Measurements from ENCODE around the gene USF1. TPM values are rescaled to one million over a fixed set of nuclear protein-coding genes. Genes with fewer than 3 reads are reported as not detected.
A peak's percentile ranks its signal among the peaks of the same experiment; 100 is the strongest.

The USF1 gene, protein sequence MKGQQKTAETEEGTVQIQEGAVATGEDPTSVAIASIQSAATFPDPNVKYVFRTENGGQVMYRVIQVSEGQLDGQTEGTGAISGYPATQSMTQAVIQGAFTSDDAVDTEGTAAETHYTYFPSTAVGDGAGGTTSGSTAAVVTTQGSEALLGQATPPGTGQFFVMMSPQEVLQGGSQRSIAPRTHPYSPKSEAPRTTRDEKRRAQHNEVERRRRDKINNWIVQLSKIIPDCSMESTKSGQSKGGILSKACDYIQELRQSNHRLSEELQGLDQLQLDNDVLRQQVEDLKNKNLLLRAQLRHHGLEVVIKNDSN
- polyA plus RNA-seq (ENCODE audit: insufficient read length in 10 of 10) = 10 to 100 TPM; 30.7 to 42.9 (median 34.0) TPM
- long read RNA-seq, donor 1, partial matches to known transcripts = 0 of 9 reads
- long read RNA-seq, donor 1, other reads (novel, unspliced or antisense) = 0 of 9 reads
- long read RNA-seq, donor 2, partial matches to known transcripts = 0 of 4 reads
- long read RNA-seq, donor 2, other reads (novel, unspliced or antisense) = 0 of 4 reads
- long read RNA-seq, donor 3 = 0 reads
- long read RNA-seq, donor 4, partial matches to known transcripts = 0 of 3 reads
- long read RNA-seq, donor 4, other reads (novel, unspliced or antisense) = 0 of 3 reads
- long read RNA-seq, donor 5, transcript USF1-203 (11 exons, 1,807 nt) = major isoform, 7 of 11 reads
- long read RNA-seq, donor 5, partial matches to known transcripts = 0 of 11 reads
- long read RNA-seq, donor 5, other reads (novel, unspliced or antisense) = 0 of 11 reads
- long read RNA-seq, donor 6, partial matches to known transcripts = 0 of 8 reads
- long read RNA-seq, donor 6, other reads (novel, unspliced or antisense) = 0 of 8 reads
- long read RNA-seq, donor 7, partial matches to known transcripts = 0 of 3 reads
- long read RNA-seq, donor 7, other reads (novel, unspliced or antisense) = 0 of 3 reads
- long read RNA-seq, donor 8, partial matches to known transcripts = 0 of 5 reads
- long read RNA-seq, donor 8, other reads (novel, unspliced or antisense) = 0 of 5 reads
- long read RNA-seq, donor 9, partial matches to known transcripts = 0 of 2 reads
- long read RNA-seq, donor 9, other reads (novel, unspliced or antisense) = 0 of 2 reads

GRCh38 chr1:161045736-161046604 lies at the start of gene USF1:
Gene USF1, minus strand, starts transcription at chr1:161045977. Its CDS starts 2,702 bp downstream, at chr1:161043275.
- peak; percentile 97 to 100 (median 97) for DNase-seq

DNA sequence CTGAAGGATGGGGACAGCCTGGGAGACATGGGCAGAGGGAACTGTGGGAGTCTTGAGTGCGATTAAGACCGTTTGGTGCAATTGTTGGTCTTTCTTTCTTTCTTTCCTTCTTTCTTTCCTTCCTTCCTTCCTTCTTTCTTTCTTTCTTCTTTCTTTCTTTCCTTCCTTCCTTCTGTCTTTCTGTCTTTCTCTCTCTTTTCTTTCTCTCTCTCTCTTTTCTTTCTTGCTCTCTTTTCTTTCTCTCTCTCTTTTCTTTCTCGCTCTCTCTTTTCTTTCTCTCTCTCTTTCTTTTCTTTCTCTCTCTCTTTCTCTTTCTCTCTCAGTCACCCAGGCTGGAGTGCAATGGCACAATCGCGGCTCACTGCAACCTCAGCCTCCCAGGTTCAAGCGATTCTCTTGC lies 49.5 kb upstream of the USF1 start:
- no peak for DNase-seq

DNA sequence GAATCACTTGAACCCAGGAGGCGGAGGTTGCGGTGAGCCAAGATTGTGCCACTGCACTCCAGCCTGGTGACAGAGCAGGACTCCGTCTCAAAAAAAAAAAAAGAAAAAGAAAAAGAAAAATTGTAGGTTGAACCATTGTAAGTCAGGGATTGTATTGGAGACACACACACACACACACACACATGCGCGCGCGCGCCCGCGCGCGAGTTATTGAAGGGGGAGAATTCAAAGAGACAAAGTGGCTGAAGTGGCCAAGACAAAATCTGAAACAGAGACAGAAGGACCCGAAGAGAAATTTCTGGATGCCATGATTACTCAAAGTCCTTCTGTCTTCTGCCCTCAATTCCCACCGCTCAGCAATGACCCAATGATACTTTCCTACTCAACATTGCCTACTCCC lies 48.7 kb upstream of the USF1 start:
- DNase-seq = no peak

- DNase-seq = no peak
Observed at GRCh38 chr1:161092621-161093028, 46.8 kb upstream of the USF1 start.

DNA sequence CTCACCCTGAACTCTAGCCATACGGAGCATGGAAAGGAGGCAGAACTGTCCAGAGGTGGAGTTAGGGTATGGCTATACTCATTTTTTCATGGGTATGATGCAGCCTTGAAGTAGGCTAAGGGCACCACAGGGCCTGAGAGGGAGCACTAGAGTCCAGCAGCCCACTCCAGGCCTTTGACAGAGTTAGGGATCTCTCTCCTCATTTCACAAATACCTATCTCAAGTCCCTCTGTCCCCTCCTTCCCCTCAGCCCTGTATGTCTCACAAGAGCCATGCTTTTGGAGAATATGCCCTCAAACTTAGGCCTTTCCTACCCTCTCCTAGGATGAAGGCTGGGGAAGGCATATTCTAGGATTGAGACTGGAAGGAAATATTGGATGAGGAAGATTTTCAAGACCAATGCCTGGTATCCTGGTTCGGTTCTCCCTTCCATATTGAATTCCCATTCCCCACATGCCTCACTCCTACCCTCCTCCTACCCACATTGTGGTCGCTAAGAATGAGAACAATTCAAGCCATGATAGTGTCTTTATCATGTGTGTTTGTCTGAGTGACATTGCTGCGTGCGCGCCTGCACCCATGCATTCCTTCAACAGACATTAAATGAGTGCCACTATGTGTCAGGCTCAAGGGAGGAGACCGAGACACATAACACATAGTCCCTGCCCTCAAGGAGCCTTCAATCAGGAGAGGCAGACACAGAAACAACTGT lies 46.2 kb upstream of the USF1 start:
- no peak for DNase-seq

- DNase-seq = no peak
Observed at GRCh38 chr1:161091093-161091492, 45.3 kb upstream of the USF1 start.

GRCh38 chr1:161090617-161091016 lies 44.8 kb upstream of the USF1 start:
- no peak for DNase-seq

GRCh38 chr1:161089938-161090337 lies 44.2 kb upstream of the USF1 start:
- no peak for DNase-seq

DNA sequence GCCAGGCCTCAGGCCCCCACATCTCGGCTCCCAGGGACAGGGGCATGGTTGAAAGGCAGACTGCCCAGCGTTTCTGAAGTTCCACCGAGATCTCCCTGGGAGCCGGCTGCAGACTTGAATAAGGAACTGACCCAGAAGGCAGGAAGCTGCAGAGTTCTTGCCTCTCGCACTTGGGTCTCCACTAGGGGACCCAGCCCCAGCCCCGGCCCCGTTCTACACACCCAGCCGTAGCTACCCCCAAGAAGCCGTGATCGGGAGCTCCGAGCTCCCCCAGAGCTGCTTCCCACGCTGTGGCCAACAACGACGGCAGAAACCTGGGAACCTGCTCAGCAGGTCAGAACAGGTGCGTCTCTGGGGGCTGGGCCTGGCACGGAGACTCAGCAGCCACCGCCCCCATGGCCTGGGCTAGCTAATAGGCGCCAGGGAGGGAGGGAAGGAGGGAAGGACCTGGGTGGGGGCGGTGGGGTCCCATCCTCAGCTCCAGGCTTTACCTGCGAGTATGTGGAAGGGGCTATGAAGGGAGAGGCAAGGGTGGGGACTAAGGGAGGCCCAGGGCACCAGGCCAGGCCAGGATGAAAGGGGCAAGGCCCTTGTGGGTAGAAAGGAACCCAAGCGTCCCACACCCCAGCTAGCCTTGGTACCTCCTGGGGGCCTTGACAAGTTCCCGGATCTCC lies 43.6 kb upstream of the USF1 start, which contains the start of gene NECTIN4:
TSS of gene NECTIN4 (minus strand) at position 308 of the 674 bp plus-strand sequence. CDS start at position 46, 262 bp downstream.
- no peak for DNase-seq

DNA sequence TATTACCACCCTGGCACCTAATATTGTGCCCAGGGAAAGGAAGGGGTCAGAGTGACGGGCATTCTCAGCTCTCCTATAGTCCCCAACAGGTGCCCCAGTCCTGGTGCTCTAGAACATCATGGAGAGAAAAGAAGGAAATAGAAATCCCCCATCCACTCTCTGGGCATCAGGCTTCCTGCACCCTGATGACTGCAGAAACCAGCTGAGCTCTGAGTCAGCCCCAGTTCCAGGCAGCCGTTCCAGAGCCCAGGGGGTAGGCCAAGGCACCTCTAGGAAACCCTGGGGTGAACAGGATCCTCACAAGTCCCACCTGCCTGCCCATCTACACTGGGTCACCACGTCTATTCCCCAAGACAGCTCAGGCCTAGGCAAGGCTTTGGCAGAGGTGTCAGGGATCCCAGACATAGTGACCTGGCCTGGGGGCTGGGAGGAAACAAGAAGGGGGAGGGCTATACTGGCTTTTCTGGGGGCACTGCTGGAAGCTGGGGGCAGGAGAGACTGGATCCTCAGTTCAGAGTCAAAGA lies 42.9 kb upstream of the USF1 start:
- DNase-seq = no peak

GRCh38 chr1:161086457-161086856 lies 40.7 kb upstream of the USF1 start:
- DNase-seq = no peak

GRCh38 chr1:161085165-161085564 lies 39.4 kb upstream of the USF1 start:
- no peak for DNase-seq

DNA sequence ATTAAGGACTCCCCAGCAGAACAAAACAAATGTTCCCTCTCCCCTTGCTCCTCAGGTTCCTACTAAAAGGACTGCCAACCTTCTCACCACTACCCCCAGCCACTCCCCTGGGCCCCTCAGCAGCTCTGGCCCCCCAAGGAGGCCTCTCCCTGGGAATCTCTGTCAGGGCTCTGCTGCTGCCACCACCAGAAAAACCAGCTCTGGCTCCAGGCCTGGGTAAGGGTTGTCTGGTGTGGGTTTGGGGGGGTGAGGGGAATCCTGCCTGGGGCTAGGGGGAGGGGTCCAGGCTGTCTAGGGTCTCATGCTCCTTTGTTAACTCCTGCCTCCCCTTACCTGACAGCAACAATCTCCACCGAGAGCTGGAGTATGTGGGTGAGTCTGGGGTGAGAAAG lies 38.8 kb upstream of the USF1 start:
- no peak for DNase-seq

DNA sequence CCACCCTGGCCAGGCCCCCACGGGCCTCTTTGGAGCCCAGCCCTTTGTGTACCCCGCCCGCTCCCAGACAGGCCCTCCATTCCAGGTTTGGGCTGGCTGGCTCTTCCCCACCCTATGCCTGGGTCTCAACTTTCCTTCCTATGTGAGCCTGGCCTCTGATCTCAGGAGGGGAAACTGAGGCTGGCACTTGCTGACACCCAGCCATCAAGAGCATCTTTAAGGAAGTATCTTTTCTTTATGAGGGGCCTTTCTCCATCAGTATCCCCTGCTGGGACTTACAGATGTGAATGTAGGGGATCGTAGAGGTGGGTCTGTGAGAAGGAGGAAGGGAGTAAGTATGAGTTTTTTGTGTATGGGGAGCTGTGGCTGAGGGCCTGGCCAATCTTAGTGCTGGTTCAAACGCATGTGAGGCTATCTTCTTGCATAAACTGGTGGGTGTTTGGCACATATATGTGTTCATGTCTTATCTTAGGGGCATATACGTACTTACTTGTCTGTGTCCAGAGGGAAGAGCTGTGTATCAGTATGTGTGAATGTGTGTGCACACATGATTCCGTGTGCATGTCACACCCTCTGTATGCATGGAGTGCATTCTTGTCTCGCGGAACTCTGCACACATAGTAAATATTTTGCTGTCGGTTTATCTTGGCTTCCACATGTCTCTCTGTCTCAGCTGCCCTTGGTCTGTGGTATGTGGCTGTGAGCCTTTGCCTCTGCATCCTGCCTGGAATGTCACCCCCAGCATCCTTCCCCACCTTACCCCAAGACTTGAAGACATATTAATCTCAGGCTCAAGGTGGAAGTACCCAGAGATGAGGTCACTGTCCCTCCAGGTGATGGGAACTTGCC lies 38.2 kb upstream of the USF1 start:
- DNase-seq = no peak

GRCh38 chr1:161082996-161083747 lies 37.4 kb upstream of the USF1 start:
- DNase-seq = peak in 1 of 3 donors; percentile 48

GRCh38 chr1:161082483-161082882 lies 36.7 kb upstream of the USF1 start:
- DNase-seq = no peak

DNA sequence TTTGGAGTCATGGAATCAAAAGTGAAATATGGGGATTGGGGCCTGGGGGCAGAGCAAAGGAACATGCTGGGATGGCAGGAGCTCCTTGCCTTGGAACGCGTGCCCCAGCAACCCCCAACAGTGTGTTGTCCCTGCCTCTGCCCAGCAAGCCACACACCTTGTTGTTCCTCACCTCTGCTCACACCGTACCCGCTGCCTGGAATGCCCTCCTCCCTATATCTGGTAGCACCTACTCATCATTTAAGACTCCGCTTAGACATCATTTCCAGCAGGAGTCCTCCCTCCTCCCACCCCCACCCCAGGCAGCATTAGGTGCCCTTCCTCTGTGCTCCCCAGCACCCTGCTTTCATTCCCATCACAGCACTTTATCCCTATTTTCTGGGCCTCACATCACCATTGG lies 35.7 kb upstream of the USF1 start:
- DNase-seq = no peak

Measured in muscle of back (tissue), 13 donors.